ENCODE results near the gene DOCK3. TPM values are rescaled to one million over a fixed set of nuclear protein-coding genes. Genes with fewer than 3 reads are reported as not detected.
"Not testable (repeated sequence)": the region's sequence is repeated elsewhere in the genome, so short reads cannot be mapped to it uniquely, and the experiment has no call there.

The DOCK3 gene
- total and polyA plus RNA-seq, 2 donors (not counting 3 experiments of a cell fraction or from before 2014, with no cell fraction given): 0.08 to 0.13 TPM

- Histone ChIP-seq H3K4me1 (ENCODE audit: control insufficient read depth, extremely low read depth, insufficient read depth, low read length) (no peaks in the 10 kb centered on the region), H3K79me2 (ENCODE audit: control insufficient read depth, insufficient read depth, low read length) (no peaks in the 10 kb centered on the region), H3K27me3 (ENCODE audit: control insufficient read depth in 2 of 2, insufficient read depth in 2 of 2, low read length in 2 of 2) (peaks cover 10% of the 10 kb centered on the region in 2 experiments), H4K20me1 (replicated peaks; ENCODE audit: control insufficient read depth, extremely low read depth, insufficient read depth, low read length) (no peaks in the 10 kb centered on the region), H3K4me3 (replicated peaks in 1 of 3; ENCODE audit: insufficient read depth in 1 of 3, low read depth in 1 of 3, low read length in 3 of 3) (no peak overlapping the region), H3K9me3 (replicated peaks; ENCODE audit: control insufficient read depth, insufficient read depth, low read length) (no peaks in the 10 kb centered on the region), H2AFZ (ENCODE audit: low read depth, low read length) (no peak overlapping the region), H3K27ac (ENCODE audit: insufficient read depth, low read depth, low read length) (no peak overlapping the region), H3K4me2 (ENCODE audit: insufficient read depth, low read length) (no peak overlapping the region), H3K36me3 (ENCODE audit: control insufficient read depth in 2 of 2, extremely low read depth in 1 of 2, insufficient read depth in 2 of 2, low read length in 2 of 2) (no peaks in the 10 kb centered on the region), H3K9me1 (replicated peaks; ENCODE audit: control insufficient read depth, extremely low read depth, insufficient read depth, low read length) (no peaks in the 10 kb centered on the region), H3K9ac (replicated peaks; ENCODE audit: extremely low read depth, insufficient read depth, low read length) (no peak overlapping the region)
- intact Hi-C loops (cut with micrococcal nuclease) (no loop called here), dilution Hi-C loops (cut with MboI; ENCODE audit: extremely low pct_ligation_motif_present, low sequenced_read_pairs) (no loop called here)
- ChIA-PET POLR2A (no interaction called here), CTCF (interaction anchor here (0.9 kb wide), 1 partner anchor 13 kb away, joined by 4 read pairs; no protein-coding TSS in a partner anchor)
- TF ChIP-seq POLR2AphosphoS5 (IDR thresholded peaks at IDR 0.05; ENCODE audit: insufficient read depth, low read depth, low read length): no peak
- no peak for TF ChIP-seq MAX (IDR thresholded peaks at IDR 0.05; ENCODE audit: insufficient read depth, insufficient read length)
- TF ChIP-seq FOS (IDR thresholded peaks at IDR 0.05; ENCODE audit: borderline replicate concordance, insufficient read depth, low read length): no peak
- TF ChIP-seq EZH2 (IDR thresholded peaks at IDR 0.05; ENCODE audit: borderline replicate concordance, low read depth, low read length, severe bottlenecking): no peak
- no peak for TF ChIP-seq MYC (IDR thresholded peaks at IDR 0.05; ENCODE audit: low read depth, low read length)
- TF ChIP-seq JUN (IDR thresholded peaks at IDR 0.05; ENCODE audit: borderline replicate concordance, insufficient read depth, insufficient read length, low read depth): no peak
- no peak for TF ChIP-seq CTCF (IDR thresholded peaks at IDR 0.05; ENCODE audit: extremely low read depth in 1 of 2, insufficient read depth in 1 of 2, low read depth in 1 of 2, low read length in 2 of 2)
- TF ChIP-seq GATA2 (IDR thresholded peaks at IDR 0.05; ENCODE audit: insufficient read depth, insufficient read length, low read depth, low read length): no peak
- TF ChIP-seq POLR2A (IDR thresholded peaks at IDR 0.05; ENCODE audit: low read depth, low read length): no peak
- DNase-seq (ENCODE audit: low read depth, low spot score) (no peak), FAIRE-seq (no peak)
- BruUV-seq (replicated peaks): no TSS peak
Observed at GRCh38 chr3:50665081-50665840, 9.5 kb upstream of the DOCK3 start.

GRCh38 chr3:50665841-50666115, 8.9 kb upstream of the DOCK3 start:
- H3K27ac ChIP-seq (ENCODE audit: insufficient read depth, low read depth, low read length); H3K4me3 ChIP-seq (replicated peaks in 1 of 3; ENCODE audit: insufficient read depth in 1 of 3, low read depth in 1 of 3, low read length in 3 of 3); intact Hi-C loops (cut with micrococcal nuclease); H3K9me1 ChIP-seq (replicated peaks; ENCODE audit: control insufficient read depth, extremely low read depth, insufficient read depth, low read length); H3K9ac ChIP-seq (replicated peaks; ENCODE audit: extremely low read depth, insufficient read depth, low read length); H3K79me2 ChIP-seq (ENCODE audit: control insufficient read depth, insufficient read depth, low read length); H3K36me3 ChIP-seq (ENCODE audit: control insufficient read depth in 2 of 2, extremely low read depth in 1 of 2, insufficient read depth in 2 of 2, low read length in 2 of 2); dilution Hi-C loops (cut with MboI; ENCODE audit: extremely low pct_ligation_motif_present, low sequenced_read_pairs); H2AFZ ChIP-seq (ENCODE audit: low read depth, low read length); H3K9me3 ChIP-seq (replicated peaks; ENCODE audit: control insufficient read depth, insufficient read depth, low read length); H4K20me1 ChIP-seq (replicated peaks; ENCODE audit: control insufficient read depth, extremely low read depth, insufficient read depth, low read length); POLR2A ChIA-PET; H3K4me1 ChIP-seq (ENCODE audit: control insufficient read depth, extremely low read depth, insufficient read depth, low read length); FAIRE-seq; BruUV-seq (replicated peaks); H3K4me2 ChIP-seq (ENCODE audit: insufficient read depth, low read length); DNase-seq (ENCODE audit: low read depth, low spot score): not testable (repeated sequence)
- CTCF ChIA-PET: interaction anchor here (0.9 kb wide), 1 partner anchor 14 kb away, joined by 4 read pairs; no protein-coding TSS in a partner anchor
- peaks cover 11 to 12% of the 10 kb centered on the region in 2 experiments for H3K27me3 ChIP-seq (ENCODE audit: control insufficient read depth in 2 of 2, insufficient read depth in 2 of 2, low read length in 2 of 2)

All from endothelial cell of umbilical vein (primary cell).